NCI-H510A (cell line): ENCODE measurements around the gene FBXW7.

Source experiments
- DNase-seq: peaks from one replicate; lab custom pipeline; 2025; lab: John Stamatoyannopoulos, UW

Gene FBXW7

DNA sequence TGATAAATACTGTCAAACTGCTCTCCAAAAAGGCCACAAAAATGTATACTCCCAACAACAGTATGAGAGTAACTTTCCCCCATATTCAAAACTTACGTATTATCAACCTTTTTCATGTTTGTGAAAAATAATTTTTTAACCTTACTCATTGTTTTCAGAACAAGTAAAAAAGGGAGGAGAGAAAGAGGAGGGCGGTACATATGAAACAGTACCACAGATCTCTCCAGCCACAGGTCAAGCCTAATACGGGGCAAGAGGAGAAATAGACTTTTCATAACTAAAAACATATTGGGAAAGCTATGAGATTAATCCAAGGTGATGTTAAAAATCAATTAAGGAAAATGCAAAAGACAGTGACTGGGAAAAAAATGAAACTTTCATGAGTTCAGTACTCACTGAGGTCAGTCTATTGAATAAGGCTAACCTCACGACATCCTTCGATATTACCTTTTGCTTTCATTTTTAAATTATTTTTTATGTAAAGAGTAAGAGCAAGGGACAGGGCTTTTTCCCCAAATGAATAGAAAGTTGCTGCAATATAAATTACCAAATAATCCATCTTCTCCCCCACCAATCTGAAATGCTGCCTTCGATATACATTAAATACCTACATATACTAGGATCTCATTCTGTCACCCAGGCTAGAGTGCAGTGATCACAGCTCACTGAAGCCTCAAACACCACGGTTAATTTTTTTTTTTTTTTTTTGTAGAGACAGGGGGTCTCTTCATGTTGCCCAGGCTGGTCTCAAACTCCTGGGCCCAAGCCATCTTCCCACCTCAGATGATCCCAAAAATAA lies 25.3 kb downstream of the FBXW7 start:
- DNase-seq = no peak

DNA sequence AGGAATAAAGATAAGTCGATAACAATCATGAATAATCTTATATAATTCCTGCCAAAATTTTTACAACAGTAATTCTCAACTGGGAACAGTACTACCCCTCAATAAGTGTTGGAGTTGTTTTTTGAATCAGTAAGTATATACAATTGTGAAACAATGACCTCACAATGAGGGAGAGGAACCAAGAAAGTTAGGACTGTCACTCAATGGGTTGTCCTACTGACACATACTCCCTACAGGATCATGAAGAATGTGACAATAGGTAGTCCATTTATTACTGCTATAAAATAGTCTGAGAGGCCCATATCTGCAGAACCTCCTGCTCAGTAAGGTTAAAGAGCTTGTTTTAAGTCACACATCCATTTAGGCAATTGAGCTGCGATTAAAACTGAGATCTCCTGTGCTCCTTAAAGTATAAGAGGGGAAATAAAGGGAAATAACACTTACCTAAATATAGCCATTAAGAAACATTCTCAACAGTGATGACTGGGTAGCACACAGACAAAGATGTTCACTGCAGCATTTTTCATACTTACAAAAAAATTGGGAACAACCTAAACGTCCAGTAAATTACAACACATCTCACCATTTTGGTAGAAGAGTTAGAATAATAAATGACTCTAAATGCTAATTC lies 26.2 kb downstream of the FBXW7 start:
- DNase-seq = no peak

GRCh38 chr4:152508818-152509217 lies 27.1 kb downstream of the FBXW7 start:
- no peak for DNase-seq

DNA sequence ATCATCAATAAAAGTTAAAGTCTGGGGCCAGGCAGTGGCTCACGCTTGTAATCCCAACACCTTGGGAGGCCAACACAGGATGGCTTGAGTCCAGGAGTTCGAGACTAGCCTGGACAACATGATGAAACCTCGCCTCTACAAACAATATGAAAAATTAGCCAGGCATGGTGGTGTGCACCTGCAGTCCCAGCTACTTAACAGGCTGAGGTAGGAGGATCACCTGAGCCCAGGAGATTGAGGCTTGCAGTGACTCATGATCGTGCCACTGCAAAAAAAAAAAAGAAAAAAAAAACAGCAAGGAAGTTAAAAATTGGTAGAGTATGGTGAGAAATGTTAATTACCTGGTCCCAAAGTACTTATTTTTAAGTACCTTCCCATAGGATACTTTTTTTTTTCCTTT lies 27.5 kb downstream of the FBXW7 start:
- no peak for DNase-seq

- DNase-seq = no peak
These were observed 32.1 kb downstream of the FBXW7 start for GRCh38 chr4:152503653-152504290.

- no peak for DNase-seq
These were observed 33.9 kb downstream of the FBXW7 start for GRCh38 chr4:152501846-152502536.

- DNase-seq = peak; percentile 11
These were observed 35.0 kb downstream of the FBXW7 start for GRCh38 chr4:152500800-152501434.

DNA sequence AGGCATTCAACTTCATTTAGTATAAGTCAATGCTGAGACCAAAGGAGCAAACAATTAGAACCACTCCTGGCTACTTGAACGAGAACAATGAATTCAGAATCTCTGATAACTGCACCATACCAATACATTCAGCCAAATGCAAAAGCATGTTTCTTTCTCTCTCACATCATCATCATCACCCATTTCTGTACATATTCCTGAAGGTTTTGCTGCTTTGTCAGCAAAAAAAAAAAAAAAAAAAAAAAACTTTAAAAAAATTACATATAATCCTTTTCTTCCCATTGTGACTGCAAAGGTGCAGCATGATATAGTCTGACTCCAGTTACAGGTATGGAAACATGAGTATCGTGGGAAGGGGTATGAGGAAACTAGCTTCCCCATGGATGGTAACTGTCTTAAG lies 35.6 kb downstream of the FBXW7 start:
- no peak for DNase-seq

DNA sequence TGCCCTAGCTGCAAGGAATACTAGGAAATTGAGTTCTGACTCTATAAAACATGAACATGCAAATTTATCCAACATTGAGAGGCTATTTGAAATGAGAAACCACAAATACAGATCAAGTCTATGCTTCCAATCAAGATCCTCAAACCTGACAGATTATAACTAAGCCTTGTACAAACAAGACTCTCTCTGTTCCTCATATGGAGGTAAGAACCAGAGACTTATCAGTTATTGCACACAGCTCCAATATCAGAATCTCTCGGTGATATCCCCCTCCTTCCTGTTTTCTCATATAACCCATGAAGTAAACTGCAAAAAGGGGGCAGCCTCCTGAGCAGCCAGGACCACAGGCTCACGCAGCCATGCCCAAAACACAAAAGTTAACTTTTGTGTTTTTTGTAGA lies 36.5 kb downstream of the FBXW7 start:
- DNase-seq = no peak

DNA sequence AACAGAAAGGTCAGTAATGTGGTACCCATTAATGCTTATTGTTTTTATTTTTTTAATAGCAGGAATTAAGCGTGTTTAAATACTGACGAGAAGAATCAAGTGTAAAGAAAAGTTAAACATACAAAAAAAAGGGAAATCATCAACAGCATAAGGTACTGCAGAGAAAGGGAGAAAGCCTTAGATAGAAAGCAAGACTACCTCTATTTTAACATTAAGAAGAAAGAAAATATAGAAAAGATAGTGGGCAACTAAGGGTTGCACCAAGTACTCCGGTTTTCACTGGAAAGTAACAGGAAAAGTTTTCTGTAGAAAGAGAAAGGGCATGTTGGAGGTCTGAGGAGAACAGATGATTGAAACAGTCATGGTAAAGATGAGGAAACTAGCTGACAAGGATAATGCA lies 41.9 kb downstream of the FBXW7 start:
- no peak for DNase-seq

GRCh38 chr4:152488246-152488645 lies 47.6 kb downstream of the FBXW7 start:
- no peak for DNase-seq

DNA sequence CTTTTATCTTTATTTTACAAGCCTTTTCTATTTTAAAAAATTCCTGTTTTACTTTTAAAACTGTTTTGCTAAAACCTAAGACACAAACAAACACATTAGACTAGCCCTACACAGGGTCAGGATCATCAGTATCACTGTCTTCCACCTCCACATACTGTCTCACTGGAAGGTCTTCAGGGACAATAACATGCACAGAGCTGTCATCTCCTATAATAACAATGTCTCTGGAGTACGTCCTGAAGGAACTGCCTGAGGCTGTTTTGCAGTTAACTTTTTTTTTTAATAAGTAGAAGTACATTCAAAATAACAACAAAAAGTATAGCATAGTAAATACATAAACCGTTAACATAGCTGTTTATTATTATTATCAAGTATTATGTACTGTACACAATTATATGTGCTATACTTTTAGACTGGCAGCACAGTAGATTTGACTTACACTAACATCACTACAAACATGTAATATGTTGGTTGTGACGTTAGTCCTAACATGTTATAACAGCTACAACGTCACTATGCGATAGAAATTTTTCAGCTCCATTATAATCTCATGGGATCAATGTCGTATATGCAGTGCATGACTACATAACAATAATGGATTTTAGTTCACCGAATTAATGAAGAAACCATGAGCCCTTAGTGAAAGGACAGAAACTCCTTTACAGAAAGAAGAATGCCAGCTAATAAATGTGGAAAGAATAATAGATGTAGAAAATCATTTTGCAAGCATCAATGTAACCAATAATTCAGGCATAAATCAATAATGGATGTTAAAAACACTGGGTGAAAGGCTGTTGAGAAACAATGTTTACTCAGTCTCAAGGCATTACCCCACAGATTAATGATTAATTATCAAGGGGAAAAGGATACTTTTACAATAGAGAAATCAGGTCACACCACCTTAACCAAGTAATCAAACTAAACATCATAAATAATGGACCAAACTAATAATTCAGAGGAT lies 49.2 kb downstream of the FBXW7 start:
- no peak for DNase-seq

GRCh38 chr4:152485726-152486276 lies 50.1 kb downstream of the FBXW7 start:
- no peak for DNase-seq

GRCh38 chr4:152482211-152482610 lies 53.7 kb downstream of the FBXW7 start:
- DNase-seq = no peak

GRCh38 chr4:152480901-152481300 lies 55.0 kb downstream of the FBXW7 start:
- no peak for DNase-seq

- DNase-seq = no peak
These were observed 55.6 kb downstream of the FBXW7 start for GRCh38 chr4:152480326-152480725.

GRCh38 chr4:152479428-152480026 lies 56.4 kb downstream of the FBXW7 start:
- DNase-seq = no peak

DNA sequence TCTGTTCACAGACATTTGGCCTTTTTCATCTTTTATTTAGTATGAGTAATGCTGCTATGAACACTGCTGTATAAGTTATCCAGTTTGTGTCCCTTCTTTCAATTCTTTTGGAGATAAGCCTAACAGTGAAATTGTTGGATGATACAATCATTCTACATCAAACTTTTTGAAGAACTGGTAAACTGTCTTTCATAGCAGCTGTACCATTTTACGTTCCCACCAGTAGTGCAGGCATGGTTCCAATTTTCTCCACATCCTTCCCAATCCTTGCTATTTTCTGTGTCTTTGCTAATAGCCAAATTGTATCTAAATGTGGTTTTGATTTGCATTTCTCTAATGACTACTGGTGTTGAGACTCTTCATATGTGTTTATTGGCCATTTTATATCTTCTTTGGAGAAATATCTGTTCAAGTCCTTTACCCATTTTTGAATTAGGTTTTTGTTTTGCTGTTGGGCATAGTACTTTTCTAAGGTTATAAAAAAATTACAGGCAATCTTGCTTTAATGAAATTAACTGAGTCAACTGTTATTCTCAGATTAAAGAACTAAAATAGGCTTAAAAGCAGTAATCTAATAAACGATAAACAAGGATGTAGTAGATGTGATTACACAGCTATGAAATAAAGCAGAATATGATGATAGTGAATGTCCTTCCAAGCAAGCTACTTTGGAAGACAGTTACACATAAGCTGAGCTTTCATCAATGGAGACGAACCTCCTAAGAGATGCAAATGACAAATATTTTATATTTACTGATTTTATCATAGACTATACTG lies 57.2 kb downstream of the FBXW7 start:
- DNase-seq = no peak

DNA sequence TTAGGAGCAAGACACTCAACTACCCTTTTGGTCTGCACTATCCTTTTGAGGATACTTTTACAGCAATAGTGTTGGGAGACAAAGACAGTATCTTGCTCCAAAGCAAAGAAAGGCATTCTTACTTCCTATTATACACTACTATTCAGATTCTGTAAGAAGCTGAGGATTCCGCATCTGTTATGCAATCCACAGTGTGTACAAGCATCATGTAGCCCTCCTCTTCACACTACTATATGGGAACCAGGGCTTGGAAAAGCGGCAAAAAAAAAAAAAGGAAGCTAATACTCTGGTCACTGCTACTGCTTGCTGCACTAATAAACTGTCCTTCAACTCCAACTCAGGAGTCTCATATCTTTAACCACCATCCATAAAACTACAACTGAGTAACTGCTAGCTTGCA lies 59.1 kb downstream of the FBXW7 start:
- no peak for DNase-seq
